Mammary epithelial cell (primary cell): ENCODE data around the gene AUTS2.

Source experiments
- CTCF ChIP-seq, 2 donors: IDR thresholded peaks in 1 of 2; conservative IDR thresholded peaks in 1 of 2; 2 replicates each; pipeline ENCODE4 v1.5.1; 2011 to 2012; ENCODE audit warnings: inconsistent platforms in 2 of 2, low read length in 2 of 2, mild to moderate bottlenecking in 2 of 2, control low read depth in 1 of 2, low read depth in 1 of 2; ENCODE audit not compliant: insufficient read depth in 1 of 2; ENCODE audit errors: extremely low read depth in 1 of 2
- EZH2 ChIP-seq: IDR thresholded peaks from 2 replicates; pipeline ENCODE4 v1.6.1; 2012; ENCODE audit warnings: low read length, inconsistent platforms, borderline replicate concordance

DNA sequence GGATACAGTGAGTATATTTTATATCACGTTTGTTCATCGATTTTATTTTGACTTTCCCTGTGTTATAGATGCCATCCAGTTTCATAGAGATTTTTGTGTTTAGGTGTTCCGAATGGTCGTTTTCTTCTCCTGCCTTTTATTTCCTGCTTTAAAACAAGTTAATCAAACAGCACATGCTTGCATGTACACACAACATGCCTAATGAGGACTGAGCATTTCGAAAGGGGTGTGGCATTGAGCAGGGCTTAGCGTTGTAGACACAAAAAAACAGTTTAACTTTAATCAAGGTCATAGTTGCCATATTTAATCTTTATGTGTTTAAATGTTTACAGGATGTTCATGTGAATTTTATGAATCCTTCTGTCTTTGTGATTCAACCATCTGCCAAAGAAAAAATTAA is 1103.2 kb downstream of the AUTS2 start:
- TF ChIP-seq CTCF (conservative IDR thresholded peaks at IDR 0.05 in 1 of 2, IDR thresholded peaks at IDR 0.05 in 1 of 2; ENCODE audit: extremely low read depth in 1 of 2, insufficient read depth in 1 of 2, low read depth in 1 of 2, low read length in 2 of 2): no peak
- no peak for TF ChIP-seq EZH2
